OCI-LY7 (cell line): ENCODE data around the gene PDK1. TPM values are rescaled to one million over a fixed set of nuclear protein-coding genes. Genes with fewer than 3 reads are reported as not detected.

Source experiments
- BruUV-seq: library from RNA; stranded (reverse); fragments of 400-500 nt; replicated peaks from 2 replicates; lab custom pipeline; 2021; lab: Mats Ljungman, UMichigan
- CTCF ChIA-PET: fragments of 300-600 bp; sonication (Branson Sonifier 250); formaldehyde crosslinking; loops from one replicate; lab custom pipeline; 2022; ENCODE audit warnings: antibody characterized with exemption; ENCODE audit not compliant: unreplicated experiment; lab: Charles Lee
- POLR2A ChIA-PET: fragments of 300-600 bp; sonication (Branson Sonifier 250); formaldehyde crosslinking; loops from one replicate; lab custom pipeline; 2022; ENCODE audit warnings: antibody characterized with exemption; lab: Charles Lee
- DNase-seq: peaks from one replicate; pipeline ENCODE4 v3.0.0-alpha.2; 2015; ENCODE audit warnings: low spot score
- H2AFZ ChIP-seq: fragments of 200-600 bp; sonication (generic), shearing (Covaris generic); 2 replicates; pipeline ENCODE4 v1.6.1; 2014; ENCODE audit warnings: mild to moderate bottlenecking, antibody characterized with exemption, low read length, moderate library complexity
- H3K27ac ChIP-seq: fragments of 200-600 bp; sonication (generic); 2 replicates; pipeline ENCODE4 v1.5.1; 2014; ENCODE audit warnings: mixed run types, low read depth, mild to moderate bottlenecking, moderate library complexity, low read length, inconsistent platforms; ENCODE audit not compliant: poor library complexity, severe bottlenecking
- H3K36me3 ChIP-seq: fragments of 200-600 bp; sonication (generic); 2 replicates; pipeline ENCODE4 v1.6.1; 2014; ENCODE audit warnings: mild to moderate bottlenecking, antibody characterized with exemption, low read length, moderate library complexity, mixed read lengths; ENCODE audit not compliant: insufficient read depth
- H3K4me1 ChIP-seq: fragments of 200-600 bp; sonication (generic); 2 replicates; pipeline ENCODE4 v1.5.1; 2014; ENCODE audit warnings: mild to moderate bottlenecking, low read length; ENCODE audit not compliant: insufficient read depth, poor library complexity, severe bottlenecking
- H3K4me2 ChIP-seq: fragments of 200-600 bp; sonication (generic); 2 replicates; pipeline ENCODE4 v1.6.1; 2014; ENCODE audit warnings: mild to moderate bottlenecking, low read length
- H3K4me3 ChIP-seq: fragments of 200-600 bp; sonication (generic); 2 replicates; pipeline ENCODE4 v1.5.1; 2014; ENCODE audit warnings: mild to moderate bottlenecking, low read depth, low read length; ENCODE audit not compliant: poor library complexity, severe bottlenecking
- H3K79me2 ChIP-seq: fragments of 200-600 bp; sonication (generic); 2 replicates; pipeline ENCODE4 v1.6.1; 2016; ENCODE audit warnings: low read depth, mild to moderate bottlenecking, low read length, moderate library complexity, mixed read lengths; ENCODE audit not compliant: insufficient read depth
- H3K9me2 ChIP-seq: fragments of 200-600 bp; sonication (generic); 2 replicates; pipeline ENCODE4 v1.6.1; 2016; ENCODE audit warnings: mild to moderate bottlenecking, low read length, mixed read lengths; ENCODE audit not compliant: insufficient read depth
- H3K9me3 ChIP-seq: fragments of 200-600 bp; sonication (generic); 2 replicates; pipeline ENCODE4 v1.6.1; 2014; ENCODE audit warnings: mild to moderate bottlenecking, mixed run types, low read length, mixed read lengths
- H4K20me1 ChIP-seq: fragments of 200-600 bp; sonication (generic); 2 replicates; pipeline ENCODE4 v1.6.1; 2014; ENCODE audit warnings: mild to moderate bottlenecking, antibody characterized with exemption, low read length, moderate library complexity, mixed read lengths; ENCODE audit not compliant: insufficient read depth
- CTCF ChIP-seq: fragments of 200-600 bp; sonication (generic); conservative IDR thresholded peaks from 2 replicates; pipeline ENCODE4 v1.5.1; 2014; ENCODE audit warnings: mild to moderate bottlenecking, antibody characterized with exemption, low read length, moderate library complexity, mixed read lengths
- EZH2phosphoT487 ChIP-seq: fragments of 200-600 bp; sonication (generic); IDR thresholded peaks from 2 replicates; pipeline ENCODE4 v1.6.1; 2018; ENCODE audit warnings: low read depth, borderline replicate concordance, mild to moderate bottlenecking, mixed run types, antibody characterized with exemption, low read length, moderate library complexity, mixed read lengths
- intact Hi-C: fragments of 100-400 bp; cut with micrococcal nuclease; formaldehyde crosslinking; loops from one replicate; pipeline ENCODE4 v1.10.0; 2022; ENCODE audit not compliant: unreplicated experiment
- total RNA-seq, 2 experiments: library from RNA; depleted of rRNA in 1 of 2; stranded (reverse); fragments of >200 nt in 1 of 2; shearing (Covaris generic) in 1 of 2; gene quantifications; 2 replicates each; pipeline ENCODE4 v1.2.3, GENCODE V29; 2014 to 2022

The PDK1 gene
- total RNA-seq, 2 experiments from 2014 or later = 29.3 to 42.4 TPM

GRCh38 chr2:172539767-172540166 lies 16.1 kb upstream of the PDK1 start:
- POLR2A ChIA-PET = interaction anchor here (1.2 kb wide), 1 partner anchor 8 kb away, joined by 5 read pairs; no protein-coding TSS in a partner anchor
- Histone ChIP-seq H3K4me3 (no peak overlapping the region), H3K27ac (no peak overlapping the region), H3K79me2 (no peaks in the 10 kb centered on the region), H3K4me2 (no peak overlapping the region), H3K36me3 (no peaks in the 10 kb centered on the region), H3K9me3 (peaks cover 13% of the 10 kb centered on the region), H3K4me1 (no peaks in the 10 kb centered on the region), H4K20me1 (no peaks in the 10 kb centered on the region), H2AFZ (no peak overlapping the region), H3K9me2 (no peaks in the 10 kb centered on the region)
- no TSS peak for BruUV-seq
- intact Hi-C loops = no loop called here
- TF ChIP-seq CTCF = no peak
- TF ChIP-seq EZH2phosphoT487 = no peak
- CTCF ChIA-PET = no interaction called here
- no peak for DNase-seq

GRCh38 chr2:172540421-172540820 lies 15.5 kb upstream of the PDK1 start:
- CTCF ChIA-PET = no interaction called here
- no peaks in the 10 kb centered on the region for H3K79me2 ChIP-seq
- no peak overlapping the region for H3K4me2 ChIP-seq
- H2AFZ ChIP-seq = no peak overlapping the region
- POLR2A ChIA-PET = interaction anchor here (1.2 kb wide), 1 partner anchor 9 kb away, joined by 5 read pairs; no protein-coding TSS in a partner anchor
- H4K20me1 ChIP-seq = no peaks in the 10 kb centered on the region
- TF ChIP-seq CTCF (no peak), EZH2phosphoT487 (no peak)
- intact Hi-C loops = no loop called here
- no TSS peak for BruUV-seq
- H3K4me3 ChIP-seq = no peak overlapping the region
- DNase-seq = no peak
- no peaks in the 10 kb centered on the region for H3K36me3 ChIP-seq
- H3K9me2 ChIP-seq = no peaks in the 10 kb centered on the region
- H3K9me3 ChIP-seq = peaks cover 19% of the 10 kb centered on the region
- H3K27ac ChIP-seq = no peak overlapping the region
- no peaks in the 10 kb centered on the region for H3K4me1 ChIP-seq

- Histone ChIP-seq H3K27ac (no peak overlapping the region), H3K9me2 (no peaks in the 10 kb centered on the region), H3K4me3 (no peak overlapping the region), H3K36me3 (peaks cover 6% of the 10 kb centered on the region; the same call in 1 of the 2 replicates), H3K79me2 (no peaks in the 10 kb centered on the region), H4K20me1 (no peaks in the 10 kb centered on the region), H3K9me3 (peaks cover 25% of the 10 kb centered on the region; the same call in 1 of the 2 replicates), H3K4me2 (no peak overlapping the region), H3K4me1 (no peaks in the 10 kb centered on the region), H2AFZ (no peak overlapping the region)
- no peak for DNase-seq
- CTCF ChIA-PET = no interaction called here
- TF ChIP-seq EZH2phosphoT487 = no peak
- no peak for TF ChIP-seq CTCF
- intact Hi-C loops = no loop called here
- POLR2A ChIA-PET = no interaction called here
- no TSS peak for BruUV-seq
Measured at GRCh38 chr2:172545408-172546075, 10.3 kb upstream of the PDK1 start.
